KOPT-K1 (cell line): ENCODE data around the gene IFNA13.

Source experiments
- H3K27ac ChIP-seq: fragments of 200-600 bp; sonication (generic); 2 replicates; pipeline ENCODE4 v1.5.1; 2016; ENCODE audit warnings: antibody characterized with exemption, mild to moderate bottlenecking, low read depth, low read length; ENCODE audit not compliant: poor library complexity, severe bottlenecking
- H3K36me3 ChIP-seq: fragments of 200-600 bp; sonication (generic); 2 replicates; pipeline ENCODE4 v1.5.1; 2017; ENCODE audit warnings: antibody characterized with exemption, mild to moderate bottlenecking, low read length, moderate library complexity; ENCODE audit not compliant: insufficient read depth
- H3K9me3 ChIP-seq: fragments of 200-600 bp; sonication (generic); 2 replicates; pipeline ENCODE4 v1.5.1; 2017; ENCODE audit warnings: antibody characterized with exemption, low read length, mild to moderate bottlenecking; ENCODE audit not compliant: insufficient read depth, poor library complexity, severe bottlenecking

IFNA13 gene

DNA sequence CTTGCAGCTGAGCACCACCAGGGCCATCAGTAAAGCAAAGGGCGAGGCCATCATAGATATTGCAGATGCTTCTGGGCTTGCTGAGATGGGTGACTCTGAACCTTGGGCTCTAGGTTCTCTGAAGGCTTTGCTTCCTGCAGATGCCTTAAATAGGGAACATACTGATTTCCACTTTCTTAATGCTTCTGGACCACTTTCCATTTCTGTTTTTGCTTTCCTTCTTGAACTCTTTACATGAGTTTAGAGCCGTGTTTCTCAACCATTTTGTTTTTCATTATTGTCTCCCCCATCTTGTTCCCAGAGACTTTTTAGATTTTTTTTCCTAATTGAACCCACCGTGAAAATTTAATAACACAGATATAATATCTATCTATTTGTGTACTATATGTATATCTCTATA, at the start of gene IFNA13:
Gene IFNA13, minus strand, starts transcription at position 101 of the 400 bp plus-strand sequence. Its CDS starts 47 bp downstream, at position 54.
- no peaks in the 10 kb centered on the region for H3K9me3 ChIP-seq
- H3K27ac ChIP-seq: no peak within 1 kb of the TSS
- H3K36me3 ChIP-seq: no peaks in the 10 kb centered on the region

DNA sequence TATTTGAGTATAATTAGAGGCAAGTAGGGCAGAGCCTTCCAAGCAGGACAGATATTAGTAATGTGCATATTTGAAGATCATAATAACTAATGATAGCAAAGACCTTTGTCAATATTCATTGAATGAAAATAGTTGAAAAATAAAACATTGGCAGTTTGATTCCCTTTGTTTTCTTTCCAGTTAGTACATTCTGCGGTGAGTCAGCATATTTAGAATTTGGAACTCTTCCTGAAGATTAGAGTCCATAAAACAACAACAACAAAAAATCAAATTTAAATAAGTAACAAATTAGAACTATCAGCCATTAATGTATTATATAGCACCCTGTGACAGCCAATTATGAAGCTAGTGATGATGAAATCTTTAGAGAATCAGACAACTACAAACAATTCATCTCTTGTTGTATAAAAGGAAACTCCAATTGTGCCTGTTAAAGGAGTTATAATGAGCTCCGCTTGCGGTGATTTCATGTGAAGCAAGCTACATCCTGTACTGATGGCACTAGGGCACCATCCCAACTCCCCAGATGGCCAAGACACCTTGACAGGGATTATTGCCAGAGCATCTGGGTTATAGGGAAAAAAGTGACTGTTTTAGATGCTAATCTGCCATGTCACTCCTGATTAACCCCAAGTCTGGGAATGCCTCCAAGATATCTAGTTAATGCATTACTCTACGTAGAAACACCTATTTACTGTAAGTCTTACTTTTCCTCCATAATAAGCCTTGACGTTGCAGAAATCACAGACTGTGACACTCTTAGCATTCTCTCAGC, 47.8 kb upstream of the IFNA13 start:
- Histone ChIP-seq H3K27ac (no peak overlapping the region), H3K9me3 (no peaks in the 10 kb centered on the region), H3K36me3 (no peaks in the 10 kb centered on the region)

DNA sequence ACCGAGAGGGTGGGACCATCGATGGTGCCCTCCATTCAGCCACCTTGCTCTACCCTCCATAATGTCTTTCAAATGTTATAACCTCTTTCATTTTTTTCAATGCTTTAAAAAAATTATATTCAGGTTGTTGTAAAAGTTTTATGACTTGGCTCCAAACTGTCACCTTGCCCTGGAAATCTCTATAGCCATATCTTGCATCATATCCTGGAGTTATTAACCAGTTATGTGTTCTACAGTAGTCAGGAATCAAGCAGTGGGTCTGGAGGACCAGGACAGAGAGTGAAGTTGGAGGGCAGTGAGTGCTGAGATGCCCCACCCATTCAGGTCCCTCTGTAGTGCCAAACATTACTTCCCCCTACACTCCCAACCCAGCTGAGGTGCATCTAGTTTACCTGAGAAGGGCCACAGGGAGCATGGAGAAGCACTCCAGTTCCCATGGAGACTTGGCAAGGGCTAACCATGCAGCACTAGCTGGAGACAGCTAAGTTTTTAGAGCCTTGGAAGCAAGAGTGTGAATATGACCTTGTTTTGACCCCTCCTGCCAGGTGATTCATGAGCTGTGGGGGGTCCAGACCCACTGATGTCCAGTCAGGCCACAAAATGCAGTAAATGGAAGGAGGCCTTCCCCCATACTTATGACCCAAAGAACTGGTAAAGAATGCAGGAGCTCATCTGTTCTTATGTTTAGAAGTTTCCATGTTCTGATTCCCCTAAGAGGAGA, 46.5 kb upstream of the IFNA13 start:
- Histone ChIP-seq H3K27ac (no peak overlapping the region), H3K36me3 (no peaks in the 10 kb centered on the region), H3K9me3 (no peaks in the 10 kb centered on the region)

DNA sequence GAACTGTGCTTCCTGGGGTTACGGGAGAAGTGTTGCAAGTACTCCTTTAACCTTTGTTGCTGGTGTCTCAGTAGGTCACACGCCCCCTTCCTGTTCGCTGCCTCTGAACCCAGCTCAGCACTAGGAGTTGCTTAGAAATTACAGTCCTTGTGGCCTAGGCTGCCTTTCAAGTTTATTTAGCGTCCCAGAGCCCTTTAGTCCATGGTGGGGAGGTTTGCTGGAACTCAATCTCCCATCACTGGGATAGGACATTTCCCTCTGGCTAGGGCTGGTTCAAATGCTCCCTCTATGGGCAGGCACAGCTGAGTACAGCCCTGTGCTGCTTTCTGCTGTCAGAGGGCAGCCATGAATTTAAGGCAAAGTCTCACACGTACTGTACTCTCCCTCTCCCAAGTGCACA, 45.8 kb upstream of the IFNA13 start:
- H3K9me3 ChIP-seq: no peaks in the 10 kb centered on the region
- H3K27ac ChIP-seq: no peak overlapping the region
- H3K36me3 ChIP-seq: no peaks in the 10 kb centered on the region

DNA sequence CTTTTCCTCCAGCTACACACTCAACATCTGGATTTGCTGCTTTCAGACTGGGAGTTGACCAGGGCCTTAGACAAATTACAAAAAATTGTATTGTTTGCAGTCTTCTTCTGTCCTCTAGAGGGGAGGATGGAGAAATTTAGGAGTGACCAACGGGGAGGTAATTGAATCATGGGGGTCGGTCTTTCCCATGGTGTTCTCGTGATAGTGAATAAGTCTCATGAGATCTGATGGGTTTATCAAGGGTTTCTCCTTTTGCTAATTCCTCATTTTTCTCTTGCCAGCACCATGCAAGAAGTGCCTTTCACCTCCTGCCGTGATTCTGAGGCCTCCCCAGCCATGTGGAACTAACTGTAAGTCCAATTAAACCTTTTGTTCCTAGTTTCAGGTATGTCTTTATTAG, 45.3 kb upstream of the IFNA13 start:
- no peak overlapping the region for H3K27ac ChIP-seq
- no peaks in the 10 kb centered on the region for H3K36me3 ChIP-seq
- H3K9me3 ChIP-seq: no peaks in the 10 kb centered on the region

DNA sequence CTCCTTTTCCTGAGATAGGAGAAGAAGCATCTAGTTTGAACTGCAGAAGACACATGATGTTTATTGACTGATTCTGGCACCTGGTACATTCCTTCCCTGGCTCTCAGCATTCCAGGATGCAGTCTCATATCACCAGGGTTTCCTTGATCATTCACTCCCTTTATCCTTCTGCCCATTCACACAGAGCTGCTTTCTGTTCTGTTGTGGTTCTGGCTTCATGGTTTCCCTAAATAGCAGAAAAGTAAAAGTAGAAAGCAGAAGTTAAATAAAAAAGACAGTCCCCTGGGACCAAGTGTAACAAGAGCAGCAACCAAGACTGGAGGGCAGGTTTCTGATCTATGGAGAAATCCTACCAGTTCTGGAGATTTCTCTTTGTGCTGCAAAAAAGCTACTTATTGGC, 44.2 kb upstream of the IFNA13 start:
- Histone ChIP-seq H3K9me3 (no peaks in the 10 kb centered on the region), H3K36me3 (no peaks in the 10 kb centered on the region), H3K27ac (no peak overlapping the region)

DNA sequence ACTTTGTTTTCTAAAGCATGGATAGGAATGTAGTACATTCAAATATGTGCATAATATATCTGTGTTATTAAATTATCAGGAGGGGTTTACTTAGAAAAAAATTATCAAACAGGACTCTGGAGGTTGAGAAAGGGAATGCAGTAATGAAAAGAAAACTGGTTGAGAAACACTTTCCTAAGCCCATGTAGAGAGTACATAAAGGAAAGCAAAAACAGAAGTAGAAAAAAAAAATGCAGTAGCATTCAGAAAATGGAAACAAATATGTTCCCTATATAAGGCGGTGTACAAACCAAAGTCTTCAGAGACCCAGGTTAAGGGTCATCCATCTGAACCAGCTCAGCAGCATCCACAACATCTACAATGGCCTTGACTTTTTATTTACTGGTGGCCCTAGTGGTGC, 41.0 kb upstream of the IFNA13 start, which contains the start of gene IFNA8:
Gene IFNA8, plus strand, starts transcription at position 301 of the 400 bp plus-strand sequence. Its CDS starts 60 bp downstream, at position 361.
- no peaks in the 10 kb centered on the region for H3K36me3 ChIP-seq
- H3K27ac ChIP-seq: no peak within 1 kb of the TSS
- no peaks in the 10 kb centered on the region for H3K9me3 ChIP-seq

DNA sequence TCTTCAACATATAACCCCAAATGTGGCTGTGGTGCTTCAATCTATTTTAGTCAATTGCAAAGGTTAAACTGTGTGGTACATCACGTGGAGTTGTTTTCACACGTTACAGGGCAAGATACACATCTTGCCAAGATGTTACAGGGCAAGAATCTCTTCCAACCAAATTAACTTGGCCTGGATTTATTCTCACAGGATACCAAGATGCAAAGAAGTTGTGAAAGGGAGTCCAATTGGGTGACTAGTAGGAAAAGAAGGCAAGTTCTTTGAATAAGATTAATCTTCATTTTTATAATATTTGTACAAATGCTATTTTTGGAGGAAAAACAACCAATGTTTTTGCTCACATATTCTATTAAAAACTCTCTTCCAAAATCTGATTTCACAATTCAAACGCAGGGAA, 36.3 kb upstream of the IFNA13 start:
- Histone ChIP-seq H3K27ac (no peak overlapping the region), H3K9me3 (no peaks in the 10 kb centered on the region), H3K36me3 (no peaks in the 10 kb centered on the region)

DNA sequence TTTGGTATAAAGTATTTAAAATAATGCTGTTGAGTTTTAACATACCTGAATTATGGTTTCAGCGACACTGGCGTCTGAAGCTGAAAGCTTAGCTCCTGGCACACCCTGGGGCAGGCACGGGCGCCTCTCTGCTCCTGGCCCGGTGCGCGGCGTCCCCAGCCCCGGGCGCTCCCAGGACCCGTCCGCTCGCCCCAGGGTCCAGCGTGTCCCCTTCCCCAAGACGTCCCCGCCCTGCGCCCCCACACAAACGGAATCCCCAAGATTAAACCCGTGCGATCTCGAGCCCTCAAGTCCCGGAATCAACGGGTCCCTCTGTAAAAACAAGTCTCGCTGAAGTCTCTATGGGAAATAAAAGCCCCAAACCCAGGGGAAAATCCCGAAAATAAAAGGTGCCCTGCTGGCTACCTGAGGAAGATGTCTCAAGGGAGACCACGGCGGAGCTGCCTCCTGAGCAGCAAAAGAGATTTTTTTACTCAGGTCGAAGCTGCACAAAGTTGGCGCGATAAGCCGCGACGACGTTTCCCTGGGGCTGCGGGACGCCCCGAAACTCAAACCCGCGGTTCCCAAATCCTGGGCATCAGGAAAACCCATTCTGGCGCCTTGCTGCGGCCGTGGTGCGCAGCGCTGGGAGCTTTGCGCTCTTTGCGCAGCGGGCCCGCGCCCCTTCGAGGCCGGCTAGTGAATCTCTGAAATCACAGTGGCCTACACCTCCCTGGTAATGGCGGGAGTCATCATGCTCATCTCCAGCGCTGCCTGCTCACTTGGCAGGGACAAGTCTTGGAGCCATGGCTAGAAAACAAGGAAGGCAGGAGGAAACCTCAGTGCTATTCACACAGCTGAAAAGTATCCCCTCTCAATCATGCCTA, 34.8 kb upstream of the IFNA13 start:
- H3K27ac ChIP-seq: no peak overlapping the region
- H3K36me3 ChIP-seq: no peaks in the 10 kb centered on the region
- no peaks in the 10 kb centered on the region for H3K9me3 ChIP-seq

DNA sequence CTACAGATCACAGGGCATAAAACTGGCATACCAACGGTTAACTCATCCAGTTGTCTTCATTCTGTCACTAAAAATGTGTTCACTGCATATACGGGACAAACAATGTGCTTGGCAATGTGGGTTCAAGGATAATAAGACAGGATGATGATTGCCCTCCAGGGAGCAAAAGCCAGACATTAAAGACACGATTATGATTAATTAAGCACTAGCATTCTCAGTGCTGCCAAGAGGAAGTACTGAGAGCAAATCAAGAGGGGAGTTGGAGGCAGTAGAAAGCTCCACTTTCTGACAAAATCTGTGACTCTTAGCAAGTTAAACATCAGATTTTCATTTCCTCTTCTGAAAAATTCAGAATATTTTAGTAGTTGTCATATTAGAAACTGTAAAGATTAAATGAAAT, 32.1 kb upstream of the IFNA13 start:
- Histone ChIP-seq H3K9me3 (no peaks in the 10 kb centered on the region), H3K36me3 (no peaks in the 10 kb centered on the region), H3K27ac (no peak overlapping the region)

DNA sequence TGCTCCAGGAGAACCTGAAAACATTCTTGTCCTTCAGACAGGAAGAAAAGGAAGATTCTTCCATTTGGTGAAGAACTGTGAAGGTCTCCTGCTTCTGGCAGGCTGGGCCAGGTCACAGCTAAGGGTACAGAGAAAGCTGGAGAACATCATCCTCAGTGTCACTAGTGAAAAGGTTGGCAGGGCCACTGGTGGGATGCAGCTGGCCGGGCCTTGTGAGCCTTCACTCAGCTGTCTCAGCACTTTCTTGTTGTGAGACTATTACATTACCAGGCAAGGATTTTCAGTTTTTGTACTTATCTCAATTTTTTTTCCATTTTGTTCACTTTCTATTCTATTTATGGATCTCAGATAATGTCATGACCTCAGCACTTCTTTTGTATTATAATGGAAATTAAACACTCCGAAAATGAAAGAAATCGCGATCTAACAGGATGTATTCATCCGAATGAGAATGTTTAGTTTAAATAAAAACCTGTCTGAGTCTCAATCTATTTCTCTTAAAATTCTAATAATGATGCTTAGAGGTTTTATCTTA, 31.2 kb upstream of the IFNA13 start:
- Histone ChIP-seq H3K9me3 (no peaks in the 10 kb centered on the region), H3K27ac (no peak overlapping the region), H3K36me3 (no peaks in the 10 kb centered on the region)

DNA sequence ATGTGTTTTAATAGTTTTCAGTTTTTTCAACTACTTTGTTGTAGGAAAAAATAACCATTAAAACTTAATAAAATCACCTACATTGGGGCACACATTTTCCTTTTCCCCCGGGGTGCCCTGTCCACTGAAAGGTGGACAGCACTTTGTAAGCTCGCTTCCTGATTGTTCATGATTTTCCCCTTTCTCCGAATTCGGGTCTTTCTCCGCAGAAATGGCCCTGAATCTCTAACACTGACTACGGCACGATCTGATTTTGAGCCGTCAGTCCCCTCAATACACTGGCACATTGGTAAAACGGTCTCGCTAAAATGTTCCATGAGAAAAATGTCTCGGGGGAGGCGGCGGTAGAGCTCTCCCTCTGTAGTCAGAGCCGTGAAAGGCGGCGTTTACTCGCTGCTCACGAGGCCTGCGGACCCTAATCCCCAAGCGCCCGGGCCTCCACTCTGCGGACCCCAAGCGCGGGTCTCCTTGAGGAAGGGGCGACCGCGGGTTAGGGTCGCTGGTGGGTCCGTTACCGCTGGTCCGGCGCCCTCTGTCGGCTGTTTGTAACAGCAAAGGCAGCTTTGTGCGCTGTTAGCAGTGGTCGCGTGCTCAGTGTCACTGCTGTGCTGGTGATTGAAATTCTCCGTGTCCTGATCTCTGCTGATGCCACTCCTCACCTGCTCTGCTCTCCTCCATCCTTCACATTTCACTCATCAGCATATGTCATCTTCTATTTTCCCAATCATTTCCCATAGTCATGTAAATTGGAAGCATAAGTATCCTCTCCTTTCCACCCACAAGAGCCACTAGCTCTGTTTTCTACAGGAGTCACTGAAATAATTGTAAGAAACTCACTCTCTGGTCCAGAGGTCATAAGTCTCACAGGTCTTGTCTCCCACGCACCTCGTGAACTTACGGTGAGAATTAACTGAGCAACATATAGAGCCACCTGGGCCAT, 28.2 kb upstream of the IFNA13 start:
- Histone ChIP-seq H3K36me3 (no peaks in the 10 kb centered on the region), H3K9me3 (no peaks in the 10 kb centered on the region), H3K27ac (no peak overlapping the region)

DNA sequence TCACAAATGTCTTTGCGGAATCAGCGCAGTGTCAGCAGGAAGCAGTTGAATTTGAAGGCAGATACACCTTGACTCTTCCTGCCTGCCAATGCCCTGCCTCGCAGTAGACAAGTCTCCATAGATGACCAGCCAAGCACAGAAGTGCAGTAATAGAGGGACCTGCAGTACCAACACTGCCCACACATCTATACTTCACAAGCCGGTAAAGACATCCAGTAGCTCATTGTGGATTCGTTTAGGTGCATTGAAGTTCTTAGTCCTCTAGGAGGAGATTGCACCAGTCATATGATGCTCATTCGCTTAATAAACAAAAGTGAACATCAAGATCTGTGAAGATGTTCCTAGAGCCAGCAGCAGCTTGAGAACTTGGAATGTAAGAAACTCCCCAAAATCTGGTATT, 24.4 kb upstream of the IFNA13 start:
- Histone ChIP-seq H3K27ac (no peak overlapping the region), H3K9me3 (no peaks in the 10 kb centered on the region), H3K36me3 (no peaks in the 10 kb centered on the region)

DNA sequence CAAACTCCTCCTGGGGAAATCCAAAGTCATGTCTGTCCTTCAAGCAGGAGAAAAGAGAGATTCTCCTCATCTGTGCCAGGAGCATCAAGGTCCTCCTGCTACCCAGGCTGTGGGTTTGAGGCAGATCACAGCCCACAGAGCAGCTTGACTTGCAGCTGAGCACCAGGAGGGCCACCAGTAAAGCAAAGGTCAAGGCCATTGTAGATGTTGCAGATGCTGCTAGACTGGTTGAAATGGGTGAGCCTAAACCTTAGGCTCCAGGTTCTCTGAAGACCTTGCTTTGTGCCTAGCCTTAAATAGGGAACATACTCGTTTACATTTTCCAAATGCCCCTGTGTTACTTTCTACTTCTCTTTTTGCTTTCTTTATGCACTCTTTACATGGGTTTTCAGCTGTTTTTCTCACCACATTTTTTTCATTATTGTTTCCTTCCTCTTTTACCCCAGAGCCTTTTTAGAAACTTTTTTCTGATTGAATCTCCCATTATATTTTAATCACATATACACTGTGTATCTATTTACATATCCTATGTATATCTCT, 17.3 kb upstream of the IFNA13 start, which contains the start of gene IFNA2:
Gene IFNA2, minus strand, starts transcription at position 268 of the 540 bp plus-strand sequence. Its CDS starts 69 bp downstream, at position 199.
- Histone ChIP-seq H3K27ac (no peak within 1 kb of the TSS), H3K36me3 (no peaks in the 10 kb centered on the region), H3K9me3 (no peaks in the 10 kb centered on the region)
